Loucy (cell line): ENCODE measurements around the gene ADARB2.

Experiments
- EZH2phosphoT487 ChIP-seq: fragments of 200-600 bp; IDR thresholded peaks from 2 replicates; pipeline ENCODE4 v1.6.1; 2018; ENCODE audit warnings: antibody characterized with exemption, mild to moderate bottlenecking, moderate library complexity, borderline replicate concordance
- TF ChIP-seq, protein P1 (sequence below): fragments of 200-600 bp; sonication (generic); conservative IDR thresholded peaks from 2 replicates; pipeline ENCODE4 v1.5.1; 2014; ENCODE audit warnings: mild to moderate bottlenecking, antibody characterized with exemption, low read length

DNA sequence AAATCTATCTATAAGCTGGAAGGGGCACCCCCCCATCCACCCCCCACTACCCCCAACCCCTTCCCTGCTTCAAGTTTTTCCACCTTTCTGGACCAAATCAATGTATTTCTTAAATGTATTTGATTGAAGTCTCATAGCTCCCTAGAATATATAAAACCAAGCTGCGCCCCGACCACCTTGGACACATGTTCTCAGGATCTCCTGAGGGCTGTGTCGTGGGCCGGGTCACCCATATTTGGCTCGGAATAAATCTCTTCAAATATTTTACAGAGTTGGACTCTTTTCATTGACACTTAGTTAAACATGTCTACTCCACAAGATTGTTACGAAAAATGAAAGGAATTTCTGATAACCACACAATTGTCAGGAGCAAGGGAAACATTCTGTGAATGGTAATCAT, 215.6 kb downstream of the ADARB2 start:
- TF ChIP-seq, protein P1, sequence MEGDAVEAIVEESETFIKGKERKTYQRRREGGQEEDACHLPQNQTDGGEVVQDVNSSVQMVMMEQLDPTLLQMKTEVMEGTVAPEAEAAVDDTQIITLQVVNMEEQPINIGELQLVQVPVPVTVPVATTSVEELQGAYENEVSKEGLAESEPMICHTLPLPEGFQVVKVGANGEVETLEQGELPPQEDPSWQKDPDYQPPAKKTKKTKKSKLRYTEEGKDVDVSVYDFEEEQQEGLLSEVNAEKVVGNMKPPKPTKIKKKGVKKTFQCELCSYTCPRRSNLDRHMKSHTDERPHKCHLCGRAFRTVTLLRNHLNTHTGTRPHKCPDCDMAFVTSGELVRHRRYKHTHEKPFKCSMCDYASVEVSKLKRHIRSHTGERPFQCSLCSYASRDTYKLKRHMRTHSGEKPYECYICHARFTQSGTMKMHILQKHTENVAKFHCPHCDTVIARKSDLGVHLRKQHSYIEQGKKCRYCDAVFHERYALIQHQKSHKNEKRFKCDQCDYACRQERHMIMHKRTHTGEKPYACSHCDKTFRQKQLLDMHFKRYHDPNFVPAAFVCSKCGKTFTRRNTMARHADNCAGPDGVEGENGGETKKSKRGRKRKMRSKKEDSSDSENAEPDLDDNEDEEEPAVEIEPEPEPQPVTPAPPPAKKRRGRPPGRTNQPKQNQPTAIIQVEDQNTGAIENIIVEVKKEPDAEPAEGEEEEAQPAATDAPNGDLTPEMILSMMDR: no peak
- no peak for TF ChIP-seq EZH2phosphoT487
